ENCODE results near the gene HOXD3. TPM values are rescaled to one million over a fixed set of nuclear protein-coding genes. Genes with fewer than 3 reads are reported as not detected.

Gene HOXD3
- total and polyA plus RNA-seq, 12 donors = 2.0 to 41.3 (median 10.6) TPM

DNA sequence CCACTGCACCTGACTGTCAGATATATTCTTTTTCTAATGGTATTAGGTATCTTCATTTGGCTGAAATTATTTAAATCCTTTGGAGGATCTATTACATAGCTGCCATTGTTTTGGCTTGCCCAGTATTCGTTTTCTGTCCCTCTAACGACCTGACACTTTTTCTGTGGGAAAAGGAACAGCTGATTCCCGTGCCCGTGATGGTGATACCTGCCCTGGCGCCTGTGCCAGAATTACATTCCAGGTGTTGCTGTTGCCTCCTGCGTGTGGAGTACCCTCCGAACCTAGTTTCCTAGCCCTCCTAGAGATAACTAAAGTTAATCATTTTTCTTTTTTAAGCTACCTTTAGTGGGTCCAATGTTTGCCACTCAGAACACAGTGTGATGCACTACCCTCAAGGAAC, 45.4 kb downstream of the HOXD3 start:
- H3K27ac ChIP-seq = no peak overlapping the region
- TF ChIP-seq POLR2A (IDR thresholded peaks at IDR 0.05) = no peak
- TF ChIP-seq, protein P1, sequence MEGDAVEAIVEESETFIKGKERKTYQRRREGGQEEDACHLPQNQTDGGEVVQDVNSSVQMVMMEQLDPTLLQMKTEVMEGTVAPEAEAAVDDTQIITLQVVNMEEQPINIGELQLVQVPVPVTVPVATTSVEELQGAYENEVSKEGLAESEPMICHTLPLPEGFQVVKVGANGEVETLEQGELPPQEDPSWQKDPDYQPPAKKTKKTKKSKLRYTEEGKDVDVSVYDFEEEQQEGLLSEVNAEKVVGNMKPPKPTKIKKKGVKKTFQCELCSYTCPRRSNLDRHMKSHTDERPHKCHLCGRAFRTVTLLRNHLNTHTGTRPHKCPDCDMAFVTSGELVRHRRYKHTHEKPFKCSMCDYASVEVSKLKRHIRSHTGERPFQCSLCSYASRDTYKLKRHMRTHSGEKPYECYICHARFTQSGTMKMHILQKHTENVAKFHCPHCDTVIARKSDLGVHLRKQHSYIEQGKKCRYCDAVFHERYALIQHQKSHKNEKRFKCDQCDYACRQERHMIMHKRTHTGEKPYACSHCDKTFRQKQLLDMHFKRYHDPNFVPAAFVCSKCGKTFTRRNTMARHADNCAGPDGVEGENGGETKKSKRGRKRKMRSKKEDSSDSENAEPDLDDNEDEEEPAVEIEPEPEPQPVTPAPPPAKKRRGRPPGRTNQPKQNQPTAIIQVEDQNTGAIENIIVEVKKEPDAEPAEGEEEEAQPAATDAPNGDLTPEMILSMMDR (IDR thresholded peaks at IDR 0.05) = no peak
- WGBS, 4 donors = 79 to 91% (median 83%) methylated on average over 7 of the region's 7 CpGs
- no peaks in the 10 kb centered on the region for H3K36me3 ChIP-seq (replicated peaks in 1 of 2)
- H3K9me3 ChIP-seq (replicated peaks in 1 of 3) = no peaks in the 10 kb centered on the region
- DNase-seq = no peak
- no peak overlapping the region for H3K4me3 ChIP-seq
- intact Hi-C loops (cut with DNase I) = no loop called here
- no peaks in the 10 kb centered on the region for H3K4me1 ChIP-seq (replicated peaks in 1 of 2)
- H3K27me3 ChIP-seq = peaks cover 5% of the 10 kb centered on the region

DNA sequence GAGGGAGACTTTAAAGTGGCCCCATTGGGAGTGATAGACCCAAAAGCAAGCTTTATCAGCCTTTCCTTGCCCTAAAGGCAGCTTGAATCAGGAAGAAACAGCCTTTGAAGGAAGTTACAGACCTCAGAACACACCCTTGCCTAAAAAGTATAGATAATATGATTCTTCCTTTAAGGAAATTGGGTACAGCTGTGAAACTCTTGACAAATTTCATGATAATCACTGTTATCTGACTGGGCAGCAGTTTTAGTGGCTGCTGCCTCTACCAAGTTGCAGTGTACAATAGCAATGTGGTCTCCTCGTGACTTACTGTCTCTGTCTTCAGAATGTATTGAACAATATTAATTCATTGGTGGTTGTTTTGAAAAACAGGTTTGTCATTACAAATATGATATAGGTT, 48.0 kb downstream of the HOXD3 start:
- 73 to 90% (median 87%) methylated on average over 1 of the region's 1 CpG for WGBS, 4 donors
- intact Hi-C loops (cut with DNase I) = no loop called here
- Histone ChIP-seq H3K27ac (no peak overlapping the region), H3K9me3 (replicated peaks in 1 of 3) (no peaks in the 10 kb centered on the region), H3K36me3 (replicated peaks in 1 of 2) (no peaks in the 10 kb centered on the region), H3K4me3 (no peak overlapping the region), H3K27me3 (no peaks in the 10 kb centered on the region), H3K4me1 (replicated peaks in 1 of 2) (no peaks in the 10 kb centered on the region)
- DNase-seq = no peak
- TF ChIP-seq, protein P1 (IDR thresholded peaks at IDR 0.05) = no peak
- TF ChIP-seq POLR2A (IDR thresholded peaks at IDR 0.05) = no peak

DNA sequence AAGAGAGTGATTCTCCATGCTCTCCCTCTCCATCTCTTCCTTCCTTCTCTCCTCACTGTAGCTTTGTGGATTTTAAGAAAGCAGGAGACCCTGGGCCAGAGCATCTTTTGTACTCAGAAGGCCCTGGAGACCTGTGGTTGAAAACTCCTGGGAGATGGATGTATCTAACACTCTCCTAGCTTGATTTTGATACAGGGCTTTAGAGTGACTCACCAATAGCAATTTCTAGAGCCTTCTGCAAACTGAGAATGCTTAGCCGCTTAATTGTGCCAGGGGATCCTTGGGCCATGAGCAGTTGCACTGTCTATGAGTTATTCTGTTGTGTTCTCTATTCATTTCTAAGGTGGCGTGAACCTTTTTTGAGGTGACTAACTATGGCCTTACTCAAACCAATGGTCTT, 49.0 kb downstream of the HOXD3 start:
- Histone ChIP-seq H3K4me1 (replicated peaks in 1 of 2) (no peaks in the 10 kb centered on the region), H3K27ac (no peak overlapping the region), H3K9me3 (replicated peaks in 1 of 3) (no peaks in the 10 kb centered on the region), H3K36me3 (replicated peaks in 1 of 2) (no peaks in the 10 kb centered on the region), H3K27me3 (no peaks in the 10 kb centered on the region), H3K4me3 (no peak overlapping the region)
- TF ChIP-seq, protein P1 (IDR thresholded peaks at IDR 0.05) = no peak
- TF ChIP-seq POLR2A (IDR thresholded peaks at IDR 0.05) = no peak
- no peak for DNase-seq
- intact Hi-C loops (cut with DNase I) = no loop called here
- 92 to 100% (median 93%) methylated on average over 2 of the region's 2 CpGs for WGBS, 4 donors

DNA sequence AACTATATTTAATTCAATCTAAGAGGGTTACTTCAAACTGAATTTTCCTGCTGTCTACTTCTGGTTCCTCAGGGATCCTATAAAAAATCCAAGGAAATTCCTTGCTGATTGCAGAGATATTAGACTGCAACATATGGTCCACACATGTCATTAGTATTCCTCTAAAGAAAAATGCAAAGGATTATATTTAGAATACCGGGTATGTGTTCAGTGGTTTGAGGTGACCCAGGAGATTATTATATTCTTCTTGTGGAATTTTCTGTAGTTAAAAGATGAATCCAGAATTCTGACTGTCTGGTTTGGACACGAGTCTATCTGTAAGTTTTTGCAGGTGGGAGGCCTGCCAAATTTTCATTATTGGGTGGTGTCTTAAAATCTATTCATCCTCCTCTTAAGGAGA, 49.6 kb downstream of the HOXD3 start:
- Histone ChIP-seq H3K4me3 (no peak overlapping the region), H3K36me3 (replicated peaks in 1 of 2) (no peaks in the 10 kb centered on the region), H3K27ac (no peak overlapping the region), H3K27me3 (no peaks in the 10 kb centered on the region), H3K4me1 (replicated peaks in 1 of 2) (no peaks in the 10 kb centered on the region), H3K9me3 (replicated peaks in 1 of 3) (no peaks in the 10 kb centered on the region)
- no peak for DNase-seq
- WGBS, 4 donors = 65 to 76% (median 73%) methylated on average over 2 of the region's 2 CpGs
- intact Hi-C loops (cut with DNase I) = no loop called here
- TF ChIP-seq, protein P1 (IDR thresholded peaks at IDR 0.05) = no peak
- no peak for TF ChIP-seq POLR2A (IDR thresholded peaks at IDR 0.05)
